Tibial nerve (tissue), 4 donors: Measurements from ENCODE around the gene LNX2. TPM values are rescaled to one million over a fixed set of nuclear protein-coding genes. Genes with fewer than 3 reads are reported as not detected.
"Not testable (repeated sequence)": the region's sequence is repeated elsewhere in the genome, so short reads cannot be mapped to it uniquely, and the experiment has no call there.

Source experiments
- DNase-seq, 2 donors: peaks; one replicate each; pipeline ENCODE4 v3.0.0-alpha.2; 2019; ENCODE audit warnings: low spot score in 2 of 2
- H3K27ac ChIP-seq, 4 donors: fragments of 200-600 bp; sonication (generic) in 3 of 4; one replicate each; pipeline ENCODE4 v1.5.1; 2017 to 2019; ENCODE audit warnings: mild to moderate bottlenecking in 1 of 4
- H3K27me3 ChIP-seq, 2 donors: fragments of 200-600 bp; sonication (generic) in 1 of 2; one replicate each; pipeline versions ENCODE4 v1.5.1 to v1.6.0; 2017 to 2019
- H3K36me3 ChIP-seq, 3 donors: fragments of 200-600 bp; sonication (generic); one replicate each; pipeline ENCODE4 v1.5.1; 2018 to 2019
- H3K4me1 ChIP-seq, 4 donors: fragments of 200-600 bp; sonication (generic) in 3 of 4; one replicate each; pipeline ENCODE4 v1.5.1; 2017 to 2019
- H3K4me3 ChIP-seq, 4 donors: fragments of 200-600 bp; sonication (generic) in 3 of 4; one replicate each; pipeline ENCODE4 v1.5.1; 2017 to 2019; ENCODE audit warnings: mild to moderate bottlenecking in 1 of 4, moderate library complexity in 1 of 4
- H3K9me3 ChIP-seq, 4 donors: fragments of 200-600 bp; sonication (generic) in 3 of 4; one replicate each; pipeline ENCODE4 v1.5.1; 2017 to 2019
- CTCF ChIP-seq, 5 experiments: fragments of 200-600 bp in 3 of 5; fragments of 450-650 bp in 2 of 5; sonication (generic) in 3 of 5; IDR thresholded peaks; one replicate each; pipeline ENCODE4 v1.5.1; 2016 to 2019; ENCODE audit warnings: antibody characterized with exemption in 5 of 5, mild to moderate bottlenecking in 3 of 5, moderate library complexity in 2 of 5
- EP300 ChIP-seq, 2 donors: sonication (generic); formaldehyde crosslinking; IDR thresholded peaks; one replicate each; pipeline ENCODE4 v1.6.1; 2017; ENCODE audit warnings: antibody characterized with exemption in 2 of 2, mild to moderate bottlenecking in 1 of 2
- POLR2A ChIP-seq, 2 donors: fragments of 450-650 bp; IDR thresholded peaks; one replicate each; pipeline ENCODE4 v1.6.1; 2017; ENCODE audit warnings: antibody characterized with exemption in 2 of 2, mild to moderate bottlenecking in 2 of 2, moderate library complexity in 2 of 2
- WGBS, 2 donors: methylation state at CpG; one replicate each; pipeline ENCODE4 v1.1.5; 2018; 5-methylcytosine and 5-hydroxymethylcytosine counted together
- total RNA-seq, 4 donors: library from RNA; depleted of rRNA; stranded (reverse); fragments of >200 nt; gene quantifications; one replicate each; pipeline ENCODE4 v1.1.0, GENCODE V29; 2016

Gene LNX2
- total RNA-seq, 4 donors from 2014 or later = 4.6 to 7.3 (median 6.7) TPM

- no peak for DNase-seq
- Histone ChIP-seq H3K27ac (no peak overlapping the region), H3K4me1 (peaks cover 0 to 9% (median 0%) of the 10 kb centered on the region in 4 donors), H3K9me3 (no peaks in the 10 kb centered on the region), H3K4me3 (no peak overlapping the region), H3K36me3 (peaks cover 0 to 9% (median 0%) of the 10 kb centered on the region in 3 donors), H3K27me3 (no peaks in the 10 kb centered on the region)
- 85 to 86% methylated on average over 4 of the region's 4 CpGs for WGBS, 2 donors
- TF ChIP-seq EP300 (IDR thresholded peaks at IDR 0.05) (no peak), POLR2A (IDR thresholded peaks at IDR 0.05) (no peak), CTCF (IDR thresholded peaks at IDR 0.05) (no peak)
Observed at GRCh38 chr13:27631156-27631555, 10.8 kb upstream of the LNX2 start.

DNA sequence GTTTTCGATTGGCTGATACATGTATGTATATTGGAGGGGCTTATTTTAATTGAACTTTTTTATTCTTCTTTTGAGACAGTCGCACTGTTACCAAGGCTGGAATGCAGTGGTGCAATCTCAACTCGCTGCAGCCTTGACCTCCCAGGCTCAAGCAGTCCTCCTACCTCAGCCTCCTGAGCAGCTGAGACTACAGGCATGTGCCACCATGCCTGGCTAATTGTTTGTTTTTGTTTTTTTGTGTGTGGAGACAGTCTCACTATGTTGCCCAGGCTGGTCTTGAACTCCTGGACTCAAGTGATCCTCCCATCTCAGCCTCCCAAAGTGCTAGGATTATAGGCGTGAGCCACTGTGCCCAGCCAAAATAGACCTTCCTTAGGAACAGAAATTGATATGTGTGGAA is 8.4 kb upstream of the LNX2 start:
- Histone ChIP-seq H3K4me1 (peaks cover 0 to 14% (median 0%) of the 10 kb centered on the region in 4 donors), H3K36me3 (peaks cover 0 to 18% (median 0%) of the 10 kb centered on the region in 3 donors)
- H3K27ac ChIP-seq, DNase-seq, H3K27me3 ChIP-seq, H3K4me3 ChIP-seq, H3K9me3 ChIP-seq: not testable (repeated sequence)
- 96 to 97% methylated on average over 4 of the region's 4 CpGs for WGBS, 2 donors

DNA sequence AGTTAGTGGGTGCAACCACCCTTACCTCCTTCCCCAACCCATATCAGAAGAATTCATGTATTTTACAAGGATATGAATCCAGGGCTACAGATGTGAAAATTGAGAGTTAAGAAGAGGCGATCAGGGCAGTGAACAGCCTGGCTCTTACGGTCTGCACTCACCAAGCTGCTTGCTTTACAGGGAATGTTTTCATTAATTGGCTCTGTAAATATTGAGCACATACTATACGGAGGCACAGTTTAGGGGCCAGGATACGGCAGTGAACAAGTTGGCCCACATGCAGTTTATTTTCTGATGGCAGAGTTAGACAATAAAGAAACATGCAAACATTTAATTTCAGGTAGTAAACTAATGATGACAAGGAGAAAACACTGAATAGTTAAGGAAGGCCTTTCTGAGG is 7.8 kb upstream of the LNX2 start:
- no peak overlapping the region for H3K4me3 ChIP-seq
- H3K9me3 ChIP-seq = no peaks in the 10 kb centered on the region
- peaks cover 0 to 18% (median 0%) of the 10 kb centered on the region in 3 donors for H3K36me3 ChIP-seq
- 86 to 88% methylated on average over 4 of the region's 4 CpGs for WGBS, 2 donors
- H3K27me3 ChIP-seq = no peaks in the 10 kb centered on the region
- no peak for DNase-seq
- TF ChIP-seq CTCF (IDR thresholded peaks at IDR 0.05) = no peak
- TF ChIP-seq EP300 (IDR thresholded peaks at IDR 0.05) = no peak
- TF ChIP-seq POLR2A (IDR thresholded peaks at IDR 0.05) = no peak
- no peak overlapping the region for H3K27ac ChIP-seq
- H3K4me1 ChIP-seq = peaks cover 0 to 21% (median 2%) of the 10 kb centered on the region in 4 donors

DNA sequence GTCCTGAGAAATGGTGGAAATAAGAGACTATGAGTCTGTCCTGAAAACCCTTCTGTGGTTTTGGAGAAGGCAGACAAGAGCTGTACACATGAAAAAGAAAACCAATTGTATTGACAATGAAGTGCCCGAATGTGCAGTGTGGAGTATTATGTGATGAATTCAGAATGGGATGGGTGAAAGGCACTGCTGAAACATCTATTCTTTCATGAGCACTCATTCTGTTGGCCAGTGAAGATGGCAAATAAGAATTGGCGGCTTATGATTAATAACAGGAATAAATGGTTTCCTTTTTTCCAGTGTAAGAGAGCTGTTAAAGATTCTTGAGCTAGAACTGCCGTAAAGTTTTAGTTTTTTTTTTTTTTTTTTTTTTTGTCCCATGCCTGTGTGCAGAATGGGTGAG is 7.1 kb upstream of the LNX2 start:
- Histone ChIP-seq H3K27me3 (no peaks in the 10 kb centered on the region), H3K27ac (no peak overlapping the region), H3K4me1 (peaks cover 0 to 28% (median 7%) of the 10 kb centered on the region in 4 donors), H3K36me3 (peaks cover 0 to 11% (median 0%) of the 10 kb centered on the region in 3 donors), H3K9me3 (no peaks in the 10 kb centered on the region), H3K4me3 (no peak overlapping the region)
- WGBS, 2 donors = 54% methylated on average over 3 of the region's 3 CpGs
- DNase-seq = no peak
- TF ChIP-seq EP300 (IDR thresholded peaks at IDR 0.05) (no peak), CTCF (IDR thresholded peaks at IDR 0.05) (no peak), POLR2A (IDR thresholded peaks at IDR 0.05) (no peak)

DNA sequence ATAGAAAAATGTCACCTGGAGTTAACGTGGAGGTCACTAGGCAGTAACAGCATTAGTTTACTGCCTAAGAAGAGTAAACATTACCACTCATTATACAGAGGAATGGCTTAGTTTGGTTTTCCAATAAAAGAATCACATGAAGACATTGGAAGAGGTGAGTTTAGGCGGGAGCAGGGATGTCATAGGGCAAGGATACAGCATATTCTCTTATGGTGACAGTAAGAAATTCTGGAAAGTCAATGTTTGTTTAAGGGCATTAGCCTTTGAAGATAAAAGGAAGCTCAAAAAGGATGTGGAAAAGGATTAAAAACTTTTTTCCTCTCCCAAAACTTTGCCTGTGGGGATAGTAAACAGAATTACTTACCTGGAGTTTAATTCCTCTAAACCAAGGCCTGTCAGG is 5.5 kb upstream of the LNX2 start:
- no peaks in the 10 kb centered on the region for H3K9me3 ChIP-seq
- no peak for DNase-seq
- WGBS, 2 donors = 81 to 82% methylated on average over 2 of the region's 2 CpGs
- H3K27ac ChIP-seq = no peak overlapping the region
- H3K4me3 ChIP-seq = no peak overlapping the region
- H3K4me1 ChIP-seq = peaks cover 0 to 27% (median 8%) of the 10 kb centered on the region in 4 donors
- H3K36me3 ChIP-seq = peaks cover 0 to 9% (median 0%) of the 10 kb centered on the region in 3 donors
- H3K27me3 ChIP-seq = no peaks in the 10 kb centered on the region
- no peak for TF ChIP-seq CTCF (IDR thresholded peaks at IDR 0.05)
- TF ChIP-seq POLR2A (IDR thresholded peaks at IDR 0.05) = no peak
- no peak for TF ChIP-seq EP300 (IDR thresholded peaks at IDR 0.05)

DNA sequence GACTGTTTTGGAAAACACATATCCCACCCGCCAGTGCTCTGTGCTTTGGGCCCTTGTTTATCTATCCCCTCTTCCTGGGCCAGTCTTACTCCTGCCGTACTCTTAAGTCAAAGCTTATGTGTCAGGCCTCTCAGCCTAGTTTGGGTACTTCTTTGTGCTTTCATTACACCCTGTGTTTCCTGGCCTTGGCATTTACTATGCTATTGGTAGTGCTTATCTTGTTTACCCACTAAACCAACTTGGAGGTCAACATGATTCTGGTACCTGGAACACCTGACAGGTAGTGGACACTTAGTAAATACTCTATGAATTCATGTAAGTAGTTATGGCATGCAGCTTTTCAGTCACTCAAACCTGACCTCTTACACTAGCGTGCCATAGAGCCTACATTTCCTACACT is 3.7 kb upstream of the LNX2 start:
- Histone ChIP-seq H3K27me3 (no peaks in the 10 kb centered on the region), H3K9me3 (no peaks in the 10 kb centered on the region), H3K36me3 (peaks cover 0 to 9% (median 0%) of the 10 kb centered on the region in 3 donors), H3K4me1 (peaks cover 0 to 31% (median 11%) of the 10 kb centered on the region in 4 donors), H3K4me3 (no peak overlapping the region), H3K27ac (no peak overlapping the region)
- 91 to 93% methylated on average over 3 of the region's 3 CpGs for whole genome bisulfite sequencing, 2 donors
- no peak for DNase-seq
- no peak for TF ChIP-seq CTCF (IDR thresholded peaks at IDR 0.05)
- TF ChIP-seq POLR2A (IDR thresholded peaks at IDR 0.05) = no peak
- no peak for TF ChIP-seq EP300 (IDR thresholded peaks at IDR 0.05)
